SK-N-SH (cell line): Measurements from ENCODE around the gene SLC25A21.

Source experiments
- EP300 ChIP-seq, 2 experiments: IDR thresholded peaks; 2 replicates each; pipeline versions ENCODE4 v1.4.0 to v1.6.1; 2012; ENCODE audit warnings: borderline replicate concordance in 1 of 2, low read depth in 1 of 2, low read length in 1 of 2
- JUND ChIP-seq: IDR thresholded peaks from 2 replicates; pipeline ENCODE4 v1.4.0; 2012
- POLR2AphosphoS5 ChIP-seq: IDR thresholded peaks from 2 replicates; pipeline ENCODE4 v1.6.1; 2012; ENCODE audit warnings: low read depth, low read length
- RFX5 ChIP-seq: IDR thresholded peaks from 2 replicates; pipeline ENCODE4 v1.6.1; 2012; ENCODE audit warnings: mild to moderate bottlenecking, improper control_type of control experiment, low read length
- TF ChIP-seq, protein P1 (sequence below): fragments of 200-600 bp; sonication (generic); IDR thresholded peaks from 2 replicates; pipeline ENCODE4 v1.6.1; 2017; ENCODE audit warnings: antibody characterized with exemption, mild to moderate bottlenecking, moderate library complexity

DNA sequence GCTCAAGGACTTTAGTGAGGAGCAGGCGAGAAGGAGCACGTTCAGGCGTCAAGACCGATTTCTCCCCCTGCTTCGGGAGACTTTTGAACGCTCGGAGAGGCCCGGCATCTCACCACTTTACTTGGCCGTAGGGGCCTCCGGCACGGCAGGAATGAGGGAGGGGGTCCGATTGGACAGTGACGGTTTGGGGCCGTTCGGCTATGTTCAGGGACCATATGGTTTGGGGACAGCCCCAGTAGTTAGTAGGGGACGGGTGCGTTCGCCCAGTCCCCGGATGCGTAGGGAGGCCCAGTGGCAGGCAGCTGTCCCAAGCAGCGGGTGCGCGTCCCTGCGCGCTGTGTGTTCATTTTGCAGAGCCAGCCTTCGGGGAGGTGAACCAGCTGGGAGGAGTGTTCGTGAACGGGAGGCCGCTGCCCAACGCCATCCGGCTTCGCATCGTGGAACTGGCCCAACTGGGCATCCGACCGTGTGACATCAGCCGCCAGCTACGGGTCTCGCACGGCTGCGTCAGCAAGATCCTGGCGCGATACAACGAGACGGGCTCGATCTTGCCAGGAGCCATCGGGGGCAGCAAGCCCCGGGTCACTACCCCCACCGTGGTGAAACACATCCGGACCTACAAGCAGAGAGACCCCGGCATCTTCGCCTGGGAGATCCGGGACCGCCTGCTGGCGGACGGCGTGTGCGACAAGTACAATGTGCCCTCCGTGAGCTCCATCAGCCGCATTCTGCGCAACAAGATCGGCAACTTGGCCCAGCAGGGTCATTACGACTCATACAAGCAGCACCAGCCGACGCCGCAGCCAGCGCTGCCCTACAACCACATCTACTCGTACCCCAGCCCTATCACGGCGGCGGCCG, 509.6 kb downstream of the SLC25A21 start:
- TF ChIP-seq, protein P1, sequence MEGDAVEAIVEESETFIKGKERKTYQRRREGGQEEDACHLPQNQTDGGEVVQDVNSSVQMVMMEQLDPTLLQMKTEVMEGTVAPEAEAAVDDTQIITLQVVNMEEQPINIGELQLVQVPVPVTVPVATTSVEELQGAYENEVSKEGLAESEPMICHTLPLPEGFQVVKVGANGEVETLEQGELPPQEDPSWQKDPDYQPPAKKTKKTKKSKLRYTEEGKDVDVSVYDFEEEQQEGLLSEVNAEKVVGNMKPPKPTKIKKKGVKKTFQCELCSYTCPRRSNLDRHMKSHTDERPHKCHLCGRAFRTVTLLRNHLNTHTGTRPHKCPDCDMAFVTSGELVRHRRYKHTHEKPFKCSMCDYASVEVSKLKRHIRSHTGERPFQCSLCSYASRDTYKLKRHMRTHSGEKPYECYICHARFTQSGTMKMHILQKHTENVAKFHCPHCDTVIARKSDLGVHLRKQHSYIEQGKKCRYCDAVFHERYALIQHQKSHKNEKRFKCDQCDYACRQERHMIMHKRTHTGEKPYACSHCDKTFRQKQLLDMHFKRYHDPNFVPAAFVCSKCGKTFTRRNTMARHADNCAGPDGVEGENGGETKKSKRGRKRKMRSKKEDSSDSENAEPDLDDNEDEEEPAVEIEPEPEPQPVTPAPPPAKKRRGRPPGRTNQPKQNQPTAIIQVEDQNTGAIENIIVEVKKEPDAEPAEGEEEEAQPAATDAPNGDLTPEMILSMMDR: no peak
- TF ChIP-seq JUND (no peak), POLR2AphosphoS5 (no peak), EP300 (IDR thresholded peaks at IDR 0.05; ENCODE audit: borderline replicate concordance in 1 of 2, low read depth in 1 of 2, low read length in 1 of 2) (no peak), RFX5 (no peak)
